Hepatocyte (in vitro differentiated cells): ENCODE results near the gene TBC1D5.

Experiments
- CTCF ChIP-seq: fragments of 200-600 bp; sonication (generic); IDR thresholded peaks from 2 replicates; pipeline ENCODE4 v1.5.1; 2016; ENCODE audit warnings: antibody characterized with exemption, mild to moderate bottlenecking; ENCODE audit not compliant: poor library complexity
- EZH2phosphoT487 ChIP-seq: fragments of 200-600 bp; sonication (generic); IDR thresholded peaks from one replicate; pipeline ENCODE4 v1.6.1; 2018; ENCODE audit warnings: antibody characterized with exemption, mild to moderate bottlenecking, low read depth, moderate library complexity; ENCODE audit not compliant: unreplicated experiment, severe bottlenecking

GRCh38 chr3:17683542-17684207, 58.8 kb downstream of the TBC1D5 start:
- TF ChIP-seq CTCF = no peak
- TF ChIP-seq EZH2phosphoT487 = no peak
